Medulla oblongata (tissue), 1 donor: ENCODE measurements around the gene C17orf58.
"Not testable (repeated sequence)": the region's sequence is repeated elsewhere in the genome, so short reads cannot be mapped to it uniquely, and the experiment has no call there.

Experiments
- DNase-seq: peaks from one replicate; pipeline ENCODE4 v3.0.0-alpha.2; 2015; ENCODE audit errors: extremely low spot score

C17orf58 gene

GRCh38 chr17:67960276-67960675, 36.0 kb downstream of the C17orf58 start:
- DNase-seq, result not testable (repeated sequence)

GRCh38 chr17:67959510-67959909, 36.8 kb downstream of the C17orf58 start:
- no peak for DNase-seq

- no peak for DNase-seq
These were observed 45.3 kb downstream of the C17orf58 start for GRCh38 chr17:67950945-67951344.

GRCh38 chr17:67947325-67947813, 48.9 kb downstream of the C17orf58 start:
- no peak for DNase-seq

- DNase-seq, result no peak
These were observed 49.8 kb downstream of the C17orf58 start for GRCh38 chr17:67946513-67946912.

GRCh38 chr17:67944035-67944434, 52.2 kb downstream of the C17orf58 start:
- DNase-seq, result no peak

GRCh38 chr17:67942810-67943209, 53.5 kb downstream of the C17orf58 start:
- no peak for DNase-seq
